Endothelial cell of umbilical vein (primary cell): ENCODE measurements around the gene TNRC6A. TPM values are rescaled to one million over a fixed set of nuclear protein-coding genes. Genes with fewer than 3 reads are reported as not detected.

Experiments
- BruUV-seq: library from RNA; stranded (reverse); fragments of 400-500 nt; replicated peaks from 2 replicates; lab custom pipeline; 2021; lab: Mats Ljungman, UMichigan
- CTCF ChIA-PET: fragments of 300-600, 350-600 bp; sonication (Branson Sonifier 250); formaldehyde crosslinking; loops from one replicate; lab custom pipeline; 2021; ENCODE audit warnings: antibody characterized with exemption, inconsistent platforms; lab: Charles Lee
- POLR2A ChIA-PET: fragments of 300-600, 350-600 bp; sonication (Branson Sonifier 250); formaldehyde crosslinking; loops from one replicate; lab custom pipeline; 2021; ENCODE audit warnings: antibody characterized with exemption, inconsistent platforms; lab: Charles Lee
- DNase-seq: peaks from one replicate; pipeline ENCODE4 v3.0.0-alpha.2; 2011; ENCODE audit warnings: low read depth, low spot score
- FAIRE-seq: peaks from 2 replicates; lab custom pipeline; 2011; peaks lifted over from hg19 to GRCh38; lab: Jason Lieb, UNC
- H2AFZ ChIP-seq: 2 replicates; pipeline ENCODE4 v1.6.0; 2012; ENCODE audit warnings: low read depth, low read length, control low read depth, inconsistent platforms
- H3K27ac ChIP-seq: 2 replicates; pipeline ENCODE4 v1.5.1; 2011; ENCODE audit warnings: low read depth, mild to moderate bottlenecking, control low read depth, low read length, moderate library complexity; ENCODE audit not compliant: insufficient read depth
- H3K27me3 ChIP-seq, 2 experiments: 2 replicates each; pipeline versions ENCODE4 v1.6.0 to v1.6.1; 2011; ENCODE audit warnings: low read length in 2 of 2, mixed read lengths in 1 of 2; ENCODE audit not compliant: control insufficient read depth in 2 of 2, insufficient read depth in 2 of 2
- H3K36me3 ChIP-seq, 2 experiments: 2 replicates in 1 of 2; 3 replicates in 1 of 2; pipeline ENCODE4 v1.5.1; 2011; ENCODE audit warnings: low read length in 2 of 2, mild to moderate bottlenecking in 1 of 2, moderate library complexity in 1 of 2; ENCODE audit not compliant: control insufficient read depth in 2 of 2, insufficient read depth in 2 of 2; ENCODE audit errors: extremely low read depth in 1 of 2
- H3K4me1 ChIP-seq: 3 replicates; pipeline ENCODE4 v1.5.1; 2011; ENCODE audit warnings: mild to moderate bottlenecking, low read length; ENCODE audit not compliant: control insufficient read depth, insufficient read depth; ENCODE audit errors: extremely low read depth
- H3K4me2 ChIP-seq: 2 replicates; pipeline ENCODE4 v1.6.1; 2011; ENCODE audit warnings: low read length, control low read depth, mixed read lengths; ENCODE audit not compliant: insufficient read depth
- H3K4me3 ChIP-seq, 3 experiments: fragments of 200-600 bp in 1 of 3; sonication (generic), shearing (Covaris generic) in 1 of 3; replicated peaks in 1 of 3; 2 replicates each; pipeline ENCODE4 v1.5.1; 2011 to 2016; ENCODE audit warnings: control low read depth in 3 of 3, low read length in 3 of 3, mild to moderate bottlenecking in 2 of 3, inconsistent platforms in 1 of 3, low read depth in 1 of 3, moderate library complexity in 1 of 3; ENCODE audit not compliant: insufficient read depth in 1 of 3
- H3K79me2 ChIP-seq: 2 replicates; pipeline ENCODE4 v1.6.0; 2012; ENCODE audit warnings: low read length, inconsistent platforms; ENCODE audit not compliant: control insufficient read depth, insufficient read depth
- H3K9ac ChIP-seq: replicated peaks from 2 replicates; pipeline ENCODE3; 2011; ENCODE audit warnings: low read length, control low read depth; ENCODE audit not compliant: insufficient read depth; ENCODE audit errors: extremely low read depth
- H3K9me1 ChIP-seq: replicated peaks from 3 replicates; pipeline ENCODE4 v1.6.0; 2011; ENCODE audit warnings: mild to moderate bottlenecking, low read length; ENCODE audit not compliant: control insufficient read depth, insufficient read depth; ENCODE audit errors: extremely low read depth
- H3K9me3 ChIP-seq: replicated peaks from 2 replicates; pipeline ENCODE4 v1.5.1; 2012; ENCODE audit warnings: low read length, inconsistent platforms; ENCODE audit not compliant: control insufficient read depth, insufficient read depth
- H4K20me1 ChIP-seq: replicated peaks from 2 replicates; pipeline ENCODE3; 2011; ENCODE audit warnings: mild to moderate bottlenecking, low read length; ENCODE audit not compliant: control insufficient read depth, insufficient read depth; ENCODE audit errors: extremely low read depth
- CTCF ChIP-seq, 2 donors: IDR thresholded peaks; 1 replicate in 1 of 2; 2 replicates in 1 of 2; pipeline ENCODE4 v1.5.1; 2011; ENCODE audit warnings: low read length in 2 of 2, mild to moderate bottlenecking in 2 of 2, moderate library complexity in 2 of 2, control low read depth in 1 of 2, inconsistent platforms in 1 of 2, low read depth in 1 of 2; ENCODE audit not compliant: insufficient read depth in 1 of 2; ENCODE audit errors: extremely low read depth in 1 of 2
- EZH2 ChIP-seq: IDR thresholded peaks from 2 replicates; pipeline ENCODE4 v1.6.1; 2012; ENCODE audit warnings: borderline replicate concordance, low read depth, mild to moderate bottlenecking, moderate library complexity, low read length, inconsistent platforms; ENCODE audit not compliant: severe bottlenecking
- FOS ChIP-seq: IDR thresholded peaks from 2 replicates; pipeline ENCODE4 v1.6.1; 2011; ENCODE audit warnings: mild to moderate bottlenecking, low read length, moderate library complexity, borderline replicate concordance; ENCODE audit not compliant: insufficient read depth
- GATA2 ChIP-seq: IDR thresholded peaks from 2 replicates; pipeline ENCODE4 v1.7.0; 2011; ENCODE audit warnings: low read depth, mild to moderate bottlenecking, moderate library complexity, mixed read lengths, low read length; ENCODE audit not compliant: insufficient read length, insufficient read depth
- JUN ChIP-seq: IDR thresholded peaks from 2 replicates; pipeline ENCODE4 v1.6.1; 2011; ENCODE audit warnings: borderline replicate concordance, low read depth; ENCODE audit not compliant: insufficient read length, insufficient read depth
- MAX ChIP-seq: IDR thresholded peaks from 2 replicates; pipeline ENCODE4 v1.6.1; 2011; ENCODE audit not compliant: insufficient read depth, insufficient read length
- MYC ChIP-seq: IDR thresholded peaks from one replicate; pipeline ENCODE4 v1.6.1; 2011; ENCODE audit warnings: mild to moderate bottlenecking, low read depth, low read length
- POLR2A ChIP-seq: IDR thresholded peaks from 2 replicates; pipeline ENCODE4 v1.6.1; 2012; ENCODE audit warnings: low read depth, mild to moderate bottlenecking, control low read depth, low read length
- POLR2AphosphoS5 ChIP-seq: IDR thresholded peaks from 2 replicates; pipeline ENCODE4 v1.6.1; 2012; ENCODE audit warnings: low read depth, mild to moderate bottlenecking, control low read depth, low read length, moderate library complexity; ENCODE audit not compliant: insufficient read depth
- dilution Hi-C: fragments of 300-500 bp; cut with MboI; formaldehyde crosslinking; loops from one replicate; pipeline ENCODE4 v1.15.0; 2019; ENCODE audit warnings: low sequenced_read_pairs; ENCODE audit not compliant: extremely low pct_ligation_motif_present
- intact Hi-C: fragments of 100-400 bp; cut with micrococcal nuclease; formaldehyde crosslinking; loops from one replicate; pipeline ENCODE4 v1.10.0; 2022
- polyA plus RNA-seq, 4 experiments: library from polyadenylated mRNA; depleted of rRNA in 3 of 4; stranded (reverse) in 3 of 4; unstranded in 1 of 4; fragments of >200 nt; gene quantifications; 2 replicates each; pipeline versions ENCODE4 v1.2.1 to v1.2.3, GENCODE V29; 2011 to 2012; ENCODE audit warnings: missing spikeins in 1 of 4
- total RNA-seq: library from RNA; stranded (reverse); gene quantifications from 2 replicates; pipeline ENCODE4 v1.2.3, GENCODE V29; 2021

TNRC6A gene
- total and polyA plus RNA-seq, 2 donors (not counting 3 experiments of a cell fraction or from before 2014, with no cell fraction given) = 39.3 to 74.5 TPM

- Histone ChIP-seq H2AFZ (no peak overlapping the region), H4K20me1 (peaks cover 2% of the 10 kb centered on the region), H3K9me1 (no peaks in the 10 kb centered on the region), H3K79me2 (no peaks in the 10 kb centered on the region), H3K4me3 (no peak overlapping the region), H3K27ac (no peak overlapping the region), H3K36me3 (no peaks in the 10 kb centered on the region), H3K4me1 (no peaks in the 10 kb centered on the region), H3K9ac (no peak overlapping the region), H3K27me3 (no peaks in the 10 kb centered on the region), H3K9me3 (no peaks in the 10 kb centered on the region), H3K4me2 (no peak overlapping the region)
- intact Hi-C loops = no loop called here
- DNase-seq = no peak
- dilution Hi-C loops = no loop called here
- FAIRE-seq = no peak
- BruUV-seq = no TSS peak
- no peak for TF ChIP-seq FOS
- ChIA-PET POLR2A (no interaction called here), CTCF (no interaction called here)
Observed at GRCh38 chr16:24871891-24872290, 142.4 kb downstream of the TNRC6A start.

DNA sequence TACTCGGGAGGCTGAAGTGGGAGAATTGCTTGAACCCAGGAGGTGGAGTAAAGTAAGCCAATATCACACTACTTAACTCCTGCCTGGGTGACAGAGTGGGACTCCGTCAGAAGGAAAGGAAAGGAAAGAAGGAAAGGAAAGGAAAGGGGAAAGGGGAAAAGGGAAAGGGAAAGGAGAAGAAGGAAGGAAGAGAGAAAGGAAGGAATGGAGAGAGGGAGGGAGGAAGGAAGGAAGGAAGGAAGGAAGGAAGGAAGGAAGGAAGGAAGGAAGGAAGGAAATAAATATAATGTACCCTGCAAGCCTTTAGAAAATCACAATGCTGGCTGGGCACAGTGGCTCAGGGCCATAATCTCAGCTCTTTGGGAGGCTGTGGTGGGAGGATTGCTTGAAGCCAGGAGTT is 143.6 kb downstream of the TNRC6A start:
- no peak overlapping the region for H3K9ac ChIP-seq
- no peak overlapping the region for H3K4me3 ChIP-seq
- FAIRE-seq (no peak), DNase-seq (no peak)
- H3K79me2 ChIP-seq = no peaks in the 10 kb centered on the region
- H3K36me3 ChIP-seq = no peaks in the 10 kb centered on the region
- peaks cover 2% of the 10 kb centered on the region for H4K20me1 ChIP-seq
- dilution Hi-C loops (no loop called here), intact Hi-C loops (no loop called here)
- H3K4me1 ChIP-seq = no peaks in the 10 kb centered on the region
- CTCF ChIA-PET = no interaction called here
- H3K9me3 ChIP-seq = no peaks in the 10 kb centered on the region
- H2AFZ ChIP-seq = no peak overlapping the region
- POLR2A ChIA-PET = no interaction called here
- TF ChIP-seq POLR2A = no peak
- no peak for TF ChIP-seq MAX
- TF ChIP-seq POLR2AphosphoS5 = no peak
- TF ChIP-seq GATA2 = no peak
- no peak for TF ChIP-seq EZH2
- no peak for TF ChIP-seq MYC
- no peak for TF ChIP-seq FOS
- TF ChIP-seq CTCF (IDR thresholded peaks at IDR 0.05; ENCODE audit: extremely low read depth in 1 of 2, insufficient read depth in 1 of 2, low read depth in 1 of 2, low read length in 2 of 2) = no peak
- TF ChIP-seq JUN = no peak
- no peaks in the 10 kb centered on the region for H3K27me3 ChIP-seq
- no peak overlapping the region for H3K4me2 ChIP-seq
- BruUV-seq = no TSS peak
- H3K9me1 ChIP-seq = no peaks in the 10 kb centered on the region
- H3K27ac ChIP-seq = no peak overlapping the region
